ENCODE results near the gene TMEM63C.
A peak's percentile ranks its signal among the peaks of the same experiment; 100 is the strongest.

The TMEM63C gene

GRCh38 chr14:77281852-77282410, 100.3 kb downstream of the TMEM63C start:
- DNase-seq: no peak

- no peak for DNase-seq
These were observed 102.5 kb downstream of the TMEM63C start for GRCh38 chr14:77284066-77284465.

- no peak for DNase-seq
These were observed 102.9 kb downstream of the TMEM63C start for GRCh38 chr14:77284466-77284865.

GRCh38 chr14:77286576-77286975, 105.0 kb downstream of the TMEM63C start:
- DNase-seq: no peak

GRCh38 chr14:77290705-77291104, 109.1 kb downstream of the TMEM63C start:
- DNase-seq: no peak

GRCh38 chr14:77296155-77296554, 114.6 kb downstream of the TMEM63C start:
- no peak for DNase-seq

- no peak for DNase-seq
These were observed 115.3 kb downstream of the TMEM63C start for GRCh38 chr14:77296906-77297305.

- no peak for DNase-seq
These were observed 118.2 kb downstream of the TMEM63C start for GRCh38 chr14:77299771-77300170.

GRCh38 chr14:77301103-77301502, 119.5 kb downstream of the TMEM63C start:
- peak; percentile 91 for DNase-seq

- no peak for DNase-seq
These were observed 121.3 kb downstream of the TMEM63C start for GRCh38 chr14:77302926-77303325.

- peak; percentile 62 for DNase-seq
These were observed 122.0 kb downstream of the TMEM63C start for GRCh38 chr14:77303417-77304156.

GRCh38 chr14:77305696-77306095, 124.1 kb downstream of the TMEM63C start:
- DNase-seq: peak; percentile 61

- DNase-seq: peak; percentile 87
These were observed 124.8 kb downstream of the TMEM63C start for GRCh38 chr14:77306416-77306815.

GRCh38 chr14:77306851-77307496, 125.4 kb downstream of the TMEM63C start:
- peak; percentile 79 for DNase-seq

Data from midbrain (tissue), 1 donor.